GM19043 (cell line): ENCODE data around the gene NBL1.

Experiments
- ATAC-seq: cut with Tn5 transposase; IDR thresholded peaks from one replicate; pipeline ENCODE4 v1.9.1; 2021; ENCODE audit warnings: low read depth; ENCODE audit not compliant: unreplicated experiment

The NBL1 gene

DNA sequence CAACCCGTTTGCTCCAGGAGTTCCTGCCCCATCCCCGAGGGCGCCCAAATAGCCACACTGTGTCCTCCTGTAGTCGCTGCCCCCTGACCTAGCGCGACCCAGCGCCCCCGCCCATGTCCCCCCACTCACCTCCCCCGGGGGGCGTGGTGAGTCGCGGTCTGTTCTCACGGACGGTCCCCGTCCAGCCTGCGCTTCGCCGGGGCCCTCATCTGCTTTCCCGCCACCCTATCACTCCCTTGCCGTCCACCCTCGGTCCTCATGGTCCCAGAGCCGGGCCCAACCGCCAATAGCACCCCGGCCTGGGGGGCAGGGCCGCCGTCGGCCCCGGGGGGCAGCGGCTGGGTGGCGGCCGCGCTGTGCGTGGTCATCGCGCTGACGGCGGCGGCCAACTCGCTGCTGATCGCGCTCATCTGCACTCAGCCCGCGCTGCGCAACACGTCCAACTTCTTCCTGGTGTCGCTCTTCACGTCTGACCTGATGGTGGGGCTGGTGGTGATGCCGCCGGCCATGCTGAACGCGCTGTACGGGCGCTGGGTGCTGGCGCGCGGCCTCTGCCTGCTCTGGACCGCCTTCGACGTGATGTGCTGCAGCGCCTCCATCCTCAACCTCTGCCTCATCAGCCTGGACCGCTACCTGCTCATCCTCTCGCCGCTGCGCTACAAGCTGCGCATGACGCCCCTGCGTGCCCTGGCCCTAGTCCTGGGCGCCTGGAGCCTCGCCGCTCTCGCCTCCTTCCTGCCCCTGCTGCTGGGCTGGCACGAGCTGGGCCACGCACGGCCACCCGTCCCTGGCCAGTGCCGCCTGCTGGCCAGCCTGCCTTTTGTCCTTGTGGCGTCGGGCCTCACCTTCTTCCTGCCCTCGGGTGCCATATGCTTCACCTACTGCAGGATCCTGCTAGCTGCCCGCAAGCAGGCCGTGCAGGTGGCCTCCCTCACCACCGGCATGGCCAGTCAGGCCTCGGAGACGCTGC is 21.7 kb downstream of the NBL1 start:
- no peak for ATAC-seq

GRCh38 chr1:19668888-19669287 is 24.8 kb downstream of the NBL1 start:
- ATAC-seq: no peak

- ATAC-seq: no peak
Measured at GRCh38 chr1:19670787-19671186, 26.7 kb downstream of the NBL1 start.

- ATAC-seq: no peak
Measured at GRCh38 chr1:19672237-19672636, 28.1 kb downstream of the NBL1 start.

DNA sequence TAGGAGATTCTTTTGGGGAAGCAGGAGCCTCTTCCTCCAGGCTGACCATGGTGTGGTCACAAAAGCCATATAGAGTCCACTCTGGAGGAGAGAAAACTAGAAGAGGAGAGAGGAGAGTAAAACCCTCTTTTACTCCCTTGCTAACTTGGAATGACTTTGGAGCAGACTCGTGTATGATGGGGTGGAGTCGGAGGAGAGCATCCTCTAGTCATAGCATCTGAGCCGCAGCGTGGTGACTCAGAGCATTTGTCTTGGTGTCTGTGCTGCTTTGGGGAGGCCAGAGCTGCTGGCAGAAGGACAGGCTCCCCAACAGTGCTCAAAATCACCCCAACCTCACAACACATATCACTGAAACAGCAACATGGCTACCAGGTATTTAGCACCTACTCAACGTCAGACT is 31.7 kb downstream of the NBL1 start:
- no peak for ATAC-seq

DNA sequence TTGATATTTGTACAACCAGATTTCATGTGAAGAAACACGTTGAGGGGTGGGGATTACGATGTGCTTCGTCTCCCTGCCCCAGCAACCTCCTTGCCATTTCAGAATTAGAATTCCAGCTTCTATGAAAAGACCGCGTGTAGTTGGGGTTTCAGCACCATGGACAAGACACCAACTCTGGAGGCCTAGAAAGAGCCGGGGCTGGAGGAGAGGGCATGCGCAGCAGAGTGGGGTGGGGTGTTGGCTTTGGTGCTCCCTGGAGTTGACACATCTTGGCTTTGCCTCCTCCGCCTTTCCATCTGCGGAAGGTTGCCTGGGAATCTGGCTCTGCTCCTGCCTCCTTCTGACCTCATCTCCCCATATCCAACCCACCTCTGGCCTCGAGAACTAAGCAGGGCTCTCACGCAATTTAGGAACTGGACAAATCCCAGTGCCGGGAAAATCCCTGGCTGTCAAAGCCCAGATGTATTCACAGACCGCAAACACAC is 32.4 kb downstream of the NBL1 start:
- ATAC-seq: no peak

GRCh38 chr1:19678493-19678892 is 34.4 kb downstream of the NBL1 start:
- ATAC-seq: no peak

DNA sequence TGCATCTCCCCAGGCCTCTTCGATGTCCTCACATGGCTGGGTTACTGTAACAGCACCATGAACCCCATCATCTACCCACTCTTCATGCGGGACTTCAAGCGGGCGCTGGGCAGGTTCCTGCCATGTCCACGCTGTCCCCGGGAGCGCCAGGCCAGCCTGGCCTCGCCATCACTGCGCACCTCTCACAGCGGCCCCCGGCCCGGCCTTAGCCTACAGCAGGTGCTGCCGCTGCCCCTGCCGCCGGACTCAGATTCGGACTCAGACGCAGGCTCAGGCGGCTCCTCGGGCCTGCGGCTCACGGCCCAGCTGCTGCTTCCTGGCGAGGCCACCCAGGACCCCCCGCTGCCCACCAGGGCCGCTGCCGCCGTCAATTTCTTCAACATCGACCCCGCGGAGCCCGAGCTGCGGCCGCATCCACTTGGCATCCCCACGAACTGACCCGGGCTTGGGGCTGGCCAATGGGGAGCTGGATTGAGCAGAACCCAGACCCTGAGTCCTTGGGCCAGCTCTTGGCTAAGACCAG is 34.9 kb downstream of the NBL1 start:
- no peak for ATAC-seq

- no peak for ATAC-seq
Measured at GRCh38 chr1:19679691-19680090, 35.6 kb downstream of the NBL1 start.

DNA sequence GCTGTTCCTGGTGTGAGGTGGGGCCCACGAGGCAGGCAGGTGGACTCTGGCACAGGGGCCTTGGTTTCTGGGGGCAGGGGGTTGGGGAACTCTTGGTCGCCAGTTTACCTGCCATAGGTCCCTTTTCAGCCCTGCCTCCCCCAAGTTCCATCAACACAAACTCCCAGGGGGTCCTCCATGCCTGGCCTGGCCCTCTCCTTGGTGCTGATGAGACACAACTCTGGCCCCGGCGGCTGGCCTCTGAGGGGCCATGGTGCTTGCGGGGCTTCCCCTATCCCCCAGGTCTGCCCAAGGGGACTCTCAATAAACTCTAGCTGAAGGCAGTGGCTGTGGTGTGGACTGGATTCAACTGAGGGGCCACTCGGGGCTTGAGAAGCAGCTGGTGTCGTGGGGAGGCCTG is 36.5 kb downstream of the NBL1 start:
- ATAC-seq: no peak

- no peak for ATAC-seq
Measured at GRCh38 chr1:19682257-19682656, 38.1 kb downstream of the NBL1 start.

GRCh38 chr1:19682901-19683300 is 38.8 kb downstream of the NBL1 start:
- no peak for ATAC-seq

GRCh38 chr1:19683351-19683750 is 39.2 kb downstream of the NBL1 start:
- no peak for ATAC-seq

DNA sequence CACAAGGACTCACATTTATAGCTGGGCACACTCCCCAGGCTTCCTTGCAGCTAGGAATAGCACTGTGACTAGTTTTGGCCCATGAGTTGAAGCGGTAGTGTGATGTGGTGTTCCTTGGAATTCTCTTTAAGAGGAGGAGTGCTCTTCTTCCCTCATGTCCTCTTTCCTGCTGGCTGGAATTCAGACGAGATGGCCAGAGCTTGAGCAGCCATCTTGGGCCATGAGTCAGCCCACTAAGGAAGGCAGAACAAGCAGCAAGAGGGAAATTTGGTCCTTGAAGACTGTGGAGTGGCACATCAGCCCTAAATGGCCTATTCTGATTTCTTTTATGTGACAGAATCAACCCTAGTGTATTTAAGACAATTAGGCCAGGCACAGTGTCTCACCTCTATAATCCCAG is 40.6 kb downstream of the NBL1 start:
- ATAC-seq: no peak

DNA sequence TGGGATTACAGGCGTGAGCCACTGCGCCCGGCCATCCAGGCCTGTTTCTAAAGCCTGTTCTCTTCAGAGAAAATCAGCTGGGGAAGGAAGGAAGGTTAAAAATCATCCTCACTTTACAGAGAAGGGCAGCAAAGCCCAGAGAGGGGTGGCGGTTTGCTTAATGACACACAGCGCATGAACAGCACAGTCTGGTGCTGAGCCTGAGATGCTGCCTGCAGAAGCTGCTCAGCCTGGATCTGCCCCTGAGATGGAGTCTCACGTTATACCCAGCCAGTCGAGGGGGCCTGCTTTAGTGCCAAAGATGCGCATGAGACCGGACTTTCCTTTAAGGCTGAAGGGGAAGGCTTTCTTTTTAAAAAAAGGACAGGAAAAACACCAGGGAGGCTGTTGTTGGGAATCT is 41.9 kb downstream of the NBL1 start:
- ATAC-seq: no peak

DNA sequence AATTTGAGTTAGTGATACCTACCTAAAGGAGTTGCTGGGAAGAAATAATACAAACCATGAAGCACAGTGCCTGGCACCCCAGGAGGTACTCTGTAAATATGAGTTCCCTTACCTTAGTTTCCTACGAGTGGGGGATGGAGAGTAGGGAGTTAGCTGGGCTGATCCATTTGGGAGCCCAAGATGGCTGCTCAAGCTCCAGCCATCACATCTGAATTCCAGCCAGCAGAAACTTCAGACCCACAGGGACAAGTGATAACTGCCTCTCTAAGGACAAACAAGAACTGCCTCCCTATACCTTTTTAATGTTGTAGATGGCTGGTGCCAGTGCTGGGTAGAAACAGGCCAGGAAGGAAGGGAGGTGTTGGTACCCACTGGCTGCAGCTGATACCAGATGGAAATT is 43.3 kb downstream of the NBL1 start:
- ATAC-seq: no peak

DNA sequence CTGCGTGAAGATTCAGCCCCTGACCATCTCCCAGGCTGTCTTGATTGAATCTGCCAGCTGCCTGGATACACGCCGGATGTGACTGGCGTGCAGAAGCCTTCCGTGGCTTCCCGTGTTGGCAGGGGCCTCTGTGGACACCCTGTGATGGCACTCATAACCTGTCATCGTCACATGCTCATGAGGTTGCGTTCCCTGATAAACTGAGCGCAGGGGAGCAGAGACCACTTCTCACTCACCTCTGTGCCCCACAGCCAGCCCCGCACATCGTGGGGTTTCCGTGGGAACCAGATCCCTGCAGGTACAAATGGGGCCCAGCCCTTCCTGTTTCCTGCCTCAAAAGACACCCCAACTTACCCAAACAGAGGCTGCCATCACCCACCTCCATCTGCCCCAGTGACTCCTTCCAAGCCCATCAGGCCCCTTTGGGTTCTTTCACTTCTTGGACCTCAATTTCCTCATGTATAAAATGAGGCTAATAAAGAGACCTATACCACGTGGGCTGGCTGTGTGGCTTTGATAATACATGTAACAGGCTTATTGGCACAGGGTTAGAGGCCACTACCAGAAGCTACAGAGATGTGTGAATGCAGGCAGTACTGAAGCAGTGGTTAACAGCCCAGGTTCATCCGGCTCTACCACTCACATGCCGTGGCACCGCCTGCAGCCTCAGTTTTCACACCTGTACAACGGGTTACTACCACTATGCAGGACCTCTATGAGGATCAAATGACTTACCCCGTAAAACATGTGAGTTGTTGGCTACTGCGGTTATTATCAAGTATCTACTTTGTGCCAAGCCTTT is 44.1 kb downstream of the NBL1 start:
- ATAC-seq: no peak

- no peak for ATAC-seq
Measured at GRCh38 chr1:19689085-19689757, 45.1 kb downstream of the NBL1 start.

DNA sequence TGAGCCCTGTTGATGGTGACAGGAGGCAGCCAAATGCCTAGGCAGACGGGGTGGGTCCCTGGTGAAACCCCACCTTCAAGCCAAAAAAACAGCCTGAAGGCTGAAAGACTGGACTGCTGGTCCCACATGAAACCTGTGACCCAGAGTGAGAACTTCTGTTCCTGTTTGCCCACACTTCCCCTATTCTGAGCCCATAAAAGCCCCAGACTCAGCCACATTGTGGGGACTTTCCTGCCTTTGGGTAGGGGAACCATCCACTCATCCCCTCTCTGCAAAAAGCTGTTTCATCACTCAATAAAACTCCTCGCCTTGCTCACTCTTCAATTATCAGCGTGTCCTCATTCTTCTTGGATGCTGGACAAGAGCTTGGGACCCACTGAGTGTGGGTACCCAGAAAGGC is 45.7 kb downstream of the NBL1 start:
- no peak for ATAC-seq

DNA sequence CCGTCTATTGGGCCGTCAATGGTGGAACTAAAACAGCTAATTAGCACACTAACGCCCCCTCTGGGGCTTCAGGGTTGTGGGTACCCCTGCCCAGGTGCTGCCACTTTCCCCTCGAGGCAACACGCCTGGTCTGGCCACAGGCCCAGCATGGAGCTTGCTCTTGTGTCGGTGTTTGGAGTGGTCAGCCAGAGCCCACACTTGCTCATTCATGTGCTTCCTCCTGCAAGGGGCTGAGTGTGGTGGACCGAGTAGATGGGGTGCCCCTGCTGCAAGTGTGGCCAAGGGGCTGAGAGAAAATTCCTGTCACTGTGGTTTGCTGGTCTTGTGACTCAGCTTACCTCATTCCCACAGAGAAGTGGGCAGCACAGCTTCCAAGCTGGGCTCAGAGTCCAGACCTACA is 46.2 kb downstream of the NBL1 start:
- ATAC-seq: no peak

DNA sequence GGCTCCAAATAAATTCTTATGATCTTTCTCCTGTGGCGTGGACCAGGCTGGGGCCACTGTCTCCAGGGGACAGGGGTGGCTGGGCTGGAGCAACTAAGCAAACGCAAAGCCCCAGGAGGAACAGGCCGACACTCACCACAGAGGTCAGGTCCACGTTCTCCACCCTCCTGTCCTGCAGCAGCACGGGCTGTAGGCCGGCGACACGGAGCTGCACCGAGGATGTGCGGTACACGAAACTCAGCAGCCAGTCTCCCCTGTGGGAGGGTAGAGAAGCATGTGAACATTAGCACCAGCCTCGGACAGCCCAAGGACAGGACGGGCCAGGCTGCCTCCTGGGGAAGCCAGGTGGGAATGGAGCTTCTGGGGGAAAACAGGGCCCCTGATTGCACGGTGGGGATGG is 50.2 kb downstream of the NBL1 start:
- ATAC-seq: no peak
